GM12874 (cell line): ENCODE results near the gene DCHS2.

Source experiments
- CTCF ChIP-seq: IDR thresholded peaks from 2 replicates; pipeline ENCODE4 v1.5.1; 2011; ENCODE audit warnings: low read depth, mild to moderate bottlenecking, control low read depth, low read length, moderate library complexity; ENCODE audit not compliant: insufficient read depth

DCHS2 gene

GRCh38 chr4:154399259-154399974, 92.2 kb downstream of the DCHS2 start:
- 0 out of 2 replicates have a peak, but pooled peaks have one; percentile 3 for TF ChIP-seq CTCF

GRCh38 chr4:154390324-154390723, 101.3 kb downstream of the DCHS2 start:
- TF ChIP-seq CTCF = no peak

GRCh38 chr4:154389148-154389547, 102.5 kb downstream of the DCHS2 start:
- no peak for TF ChIP-seq CTCF

- no peak for TF ChIP-seq CTCF
These were observed 107.6 kb downstream of the DCHS2 start for GRCh38 chr4:154384012-154384411.

- TF ChIP-seq CTCF = no peak
These were observed 115.1 kb downstream of the DCHS2 start for GRCh38 chr4:154376486-154376885.

GRCh38 chr4:154368060-154368459, 123.5 kb downstream of the DCHS2 start:
- TF ChIP-seq CTCF = no peak

GRCh38 chr4:154367659-154368058, 123.9 kb downstream of the DCHS2 start:
- TF ChIP-seq CTCF = no peak

GRCh38 chr4:154366956-154367355, 124.6 kb downstream of the DCHS2 start:
- no peak for TF ChIP-seq CTCF
